ENCODE data around the gene FGD3.

Gene FGD3

DNA sequence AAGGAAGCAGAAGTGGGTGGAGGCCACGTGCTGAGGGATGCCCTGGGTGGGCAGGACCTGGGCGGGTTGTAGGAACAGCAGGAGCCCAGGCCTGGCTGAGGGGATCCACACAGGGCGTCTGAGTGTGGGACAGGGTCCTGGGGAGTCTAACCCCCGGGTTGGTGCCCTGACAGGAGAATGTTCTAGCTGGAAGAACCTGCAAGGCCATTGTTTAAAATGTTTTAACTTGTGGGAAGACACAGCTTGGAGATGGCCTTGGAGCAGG lies 77.3 kb downstream of the FGD3 start:
- Histone ChIP-seq H3F3A (ENCODE audit: insufficient read depth) (no peaks in the 10 kb centered on the region), H3K9ac (ENCODE audit: low read length) (no peak overlapping the region), H3K36me3 (ENCODE audit: low read length) (no peaks in the 10 kb centered on the region), H3K27me3 (ENCODE audit: low read length) (no peaks in the 10 kb centered on the region), H3K4me2 (ENCODE audit: low read depth, low read length, poor library complexity, severe bottlenecking) (no peak overlapping the region), H4K20me1 (ENCODE audit: low read depth, low read length) (no peaks in the 10 kb centered on the region), H3K4me3 (ENCODE audit: insufficient read depth, low read length, poor library complexity, severe bottlenecking) (no peak overlapping the region), H3K79me2 (ENCODE audit: insufficient read depth, low read length) (no peaks in the 10 kb centered on the region), H3K9me3 (ENCODE audit: insufficient read depth, low read length) (no peaks in the 10 kb centered on the region), H3K27ac (ENCODE audit: low read depth, low read length) (no peak overlapping the region), H3K9me2 (replicated peaks; ENCODE audit: insufficient read depth, low read length) (no peaks in the 10 kb centered on the region), H2AFZ (ENCODE audit: low read depth, low read length, severe bottlenecking) (no peak overlapping the region)
- TF ChIP-seq, protein P1, sequence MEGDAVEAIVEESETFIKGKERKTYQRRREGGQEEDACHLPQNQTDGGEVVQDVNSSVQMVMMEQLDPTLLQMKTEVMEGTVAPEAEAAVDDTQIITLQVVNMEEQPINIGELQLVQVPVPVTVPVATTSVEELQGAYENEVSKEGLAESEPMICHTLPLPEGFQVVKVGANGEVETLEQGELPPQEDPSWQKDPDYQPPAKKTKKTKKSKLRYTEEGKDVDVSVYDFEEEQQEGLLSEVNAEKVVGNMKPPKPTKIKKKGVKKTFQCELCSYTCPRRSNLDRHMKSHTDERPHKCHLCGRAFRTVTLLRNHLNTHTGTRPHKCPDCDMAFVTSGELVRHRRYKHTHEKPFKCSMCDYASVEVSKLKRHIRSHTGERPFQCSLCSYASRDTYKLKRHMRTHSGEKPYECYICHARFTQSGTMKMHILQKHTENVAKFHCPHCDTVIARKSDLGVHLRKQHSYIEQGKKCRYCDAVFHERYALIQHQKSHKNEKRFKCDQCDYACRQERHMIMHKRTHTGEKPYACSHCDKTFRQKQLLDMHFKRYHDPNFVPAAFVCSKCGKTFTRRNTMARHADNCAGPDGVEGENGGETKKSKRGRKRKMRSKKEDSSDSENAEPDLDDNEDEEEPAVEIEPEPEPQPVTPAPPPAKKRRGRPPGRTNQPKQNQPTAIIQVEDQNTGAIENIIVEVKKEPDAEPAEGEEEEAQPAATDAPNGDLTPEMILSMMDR (IDR thresholded peaks at IDR 0.05; ENCODE audit: insufficient read depth, low read length, poor library complexity, severe bottlenecking) = no peak
- no peak for TF ChIP-seq EZH2phosphoT487 (conservative IDR thresholded peaks at IDR 0.05; ENCODE audit: low read length)

- H3F3A ChIP-seq (ENCODE audit: insufficient read depth) = no peaks in the 10 kb centered on the region
- no peaks in the 10 kb centered on the region for H3K9me2 ChIP-seq (replicated peaks; ENCODE audit: insufficient read depth, low read length)
- no peak overlapping the region for H3K27ac ChIP-seq (ENCODE audit: low read depth, low read length)
- no peak overlapping the region for H3K4me2 ChIP-seq (ENCODE audit: low read depth, low read length, poor library complexity, severe bottlenecking)
- no peaks in the 10 kb centered on the region for H3K36me3 ChIP-seq (ENCODE audit: low read length)
- TF ChIP-seq, protein P1 (IDR thresholded peaks at IDR 0.05; ENCODE audit: insufficient read depth, low read length, poor library complexity, severe bottlenecking) = no peak
- no peak for TF ChIP-seq EZH2phosphoT487 (conservative IDR thresholded peaks at IDR 0.05; ENCODE audit: low read length)
- no peak overlapping the region for H3K9ac ChIP-seq (ENCODE audit: low read length)
- no peak overlapping the region for H2AFZ ChIP-seq (ENCODE audit: low read depth, low read length, severe bottlenecking)
- no peak overlapping the region for H3K4me3 ChIP-seq (ENCODE audit: insufficient read depth, low read length, poor library complexity, severe bottlenecking)
- H3K9me3 ChIP-seq (ENCODE audit: insufficient read depth, low read length) = no peaks in the 10 kb centered on the region
- H3K27me3 ChIP-seq (ENCODE audit: low read length) = no peaks in the 10 kb centered on the region
- no peaks in the 10 kb centered on the region for H3K79me2 ChIP-seq (ENCODE audit: insufficient read depth, low read length)
- no peaks in the 10 kb centered on the region for H4K20me1 ChIP-seq (ENCODE audit: low read depth, low read length)
Measured at GRCh38 chr9:93024986-93025630, 77.8 kb downstream of the FGD3 start.

DNA sequence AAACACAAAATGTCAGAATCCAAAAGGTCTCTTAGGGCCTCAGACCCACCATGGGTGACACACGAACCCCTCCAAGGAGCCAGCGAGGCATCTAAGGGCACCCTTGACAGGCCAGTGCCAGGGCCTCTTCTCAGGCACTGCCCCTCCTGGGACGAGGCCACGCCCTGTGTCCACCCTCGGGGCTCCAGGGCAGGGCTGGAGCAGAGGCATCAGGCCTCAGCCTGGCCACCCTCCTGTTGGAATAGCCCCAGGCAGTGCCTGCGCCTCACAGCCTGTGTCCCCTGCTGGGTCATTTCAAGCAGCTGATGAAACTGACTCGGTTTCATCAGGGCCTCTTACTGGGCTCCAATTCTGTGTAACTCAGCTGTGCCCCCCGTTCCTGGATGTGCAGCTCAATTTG lies 78.4 kb downstream of the FGD3 start:
- Histone ChIP-seq H3K36me3 (ENCODE audit: low read length) (no peaks in the 10 kb centered on the region), H3K4me3 (ENCODE audit: insufficient read depth, low read length, poor library complexity, severe bottlenecking) (no peak overlapping the region), H3K9ac (ENCODE audit: low read length) (no peak overlapping the region)

More for the DNA sequence above, 78.4 kb downstream of the FGD3 start:
- Histone ChIP-seq H3K27ac (ENCODE audit: low read depth, low read length) (no peak overlapping the region), H3K9me2 (replicated peaks; ENCODE audit: insufficient read depth, low read length) (no peaks in the 10 kb centered on the region), H3K79me2 (ENCODE audit: insufficient read depth, low read length) (no peaks in the 10 kb centered on the region), H4K20me1 (ENCODE audit: low read depth, low read length) (no peaks in the 10 kb centered on the region), H3K27me3 (ENCODE audit: low read length) (no peaks in the 10 kb centered on the region), H3F3A (ENCODE audit: insufficient read depth) (no peaks in the 10 kb centered on the region), H2AFZ (ENCODE audit: low read depth, low read length, severe bottlenecking) (no peak overlapping the region), H3K4me2 (ENCODE audit: low read depth, low read length, poor library complexity, severe bottlenecking) (no peak overlapping the region), H3K9me3 (ENCODE audit: insufficient read depth, low read length) (no peaks in the 10 kb centered on the region)
- TF ChIP-seq, protein P1 (IDR thresholded peaks at IDR 0.05; ENCODE audit: insufficient read depth, low read length, poor library complexity, severe bottlenecking) = no peak
- TF ChIP-seq EZH2phosphoT487 (conservative IDR thresholded peaks at IDR 0.05; ENCODE audit: low read length) = no peak

Data from SU-DHL-6 (cell line).